HG02678 (cell line): Measurements from ENCODE around the gene TMEM220.
"Not testable (repeated sequence)": the region's sequence is repeated elsewhere in the genome, so short reads cannot be mapped to it uniquely, and the experiment has no call there.

Experiments
- ATAC-seq: cut with Tn5 transposase; IDR thresholded peaks from one replicate; pipeline ENCODE4 v1.9.1; 2021; ENCODE audit warnings: mild to moderate bottlenecking, moderate library complexity; ENCODE audit not compliant: unreplicated experiment

Gene TMEM220

GRCh38 chr17:10755592-10756127, 25.8 kb upstream of the TMEM220 start:
- ATAC-seq: no peak

GRCh38 chr17:10754861-10755591, 25.2 kb upstream of the TMEM220 start:
- no peak for ATAC-seq

GRCh38 chr17:10754109-10754508, 24.3 kb upstream of the TMEM220 start:
- ATAC-seq: no peak

- ATAC-seq: no peak
These were observed 22.9 kb upstream of the TMEM220 start for GRCh38 chr17:10752696-10753095.

GRCh38 chr17:10751563-10751962, 21.7 kb upstream of the TMEM220 start:
- ATAC-seq: no peak

- ATAC-seq: no peak
These were observed 20.4 kb upstream of the TMEM220 start for GRCh38 chr17:10750210-10750609.

GRCh38 chr17:10748531-10749181, 18.8 kb upstream of the TMEM220 start:
- ATAC-seq: no peak

- ATAC-seq: no peak
These were observed 15.4 kb upstream of the TMEM220 start for GRCh38 chr17:10745231-10745630.

GRCh38 chr17:10744501-10745000, 14.7 kb upstream of the TMEM220 start:
- no peak for ATAC-seq

- no peak for ATAC-seq
These were observed 13.6 kb upstream of the TMEM220 start for GRCh38 chr17:10743316-10744009.

- ATAC-seq: no peak
These were observed 12.6 kb upstream of the TMEM220 start for GRCh38 chr17:10742431-10742830.

- no peak for ATAC-seq
These were observed 11.8 kb upstream of the TMEM220 start for GRCh38 chr17:10741416-10742135.

GRCh38 chr17:10739386-10739785, 9.6 kb upstream of the TMEM220 start:
- ATAC-seq: no peak

GRCh38 chr17:10738521-10739258, 8.9 kb upstream of the TMEM220 start:
- ATAC-seq: no peak

GRCh38 chr17:10737736-10738135, 7.9 kb upstream of the TMEM220 start:
- ATAC-seq: no peak

- ATAC-seq: no peak
These were observed 7.4 kb upstream of the TMEM220 start for GRCh38 chr17:10737168-10737622.

GRCh38 chr17:10735821-10736220, 6.0 kb upstream of the TMEM220 start:
- ATAC-seq: no peak

GRCh38 chr17:10735251-10735650, 5.4 kb upstream of the TMEM220 start:
- ATAC-seq: no peak

- no peak for ATAC-seq
These were observed 3.8 kb upstream of the TMEM220 start for GRCh38 chr17:10733666-10734065.

- not testable (repeated sequence) for ATAC-seq
These were observed 2.3 kb upstream of the TMEM220 start for GRCh38 chr17:10732121-10732520.
